Myocyte (in vitro differentiated cells): ENCODE measurements around the gene NKAP. TPM values are rescaled to one million over a fixed set of nuclear protein-coding genes. Genes with fewer than 3 reads are reported as not detected.
"Not testable (repeated sequence)": the region's sequence is repeated elsewhere in the genome, so short reads cannot be mapped to it uniquely, and the experiment has no call there.

Experiments used
- DNase-seq: peaks from one replicate; pipeline ENCODE4 v3.0.0-alpha.2; 2012; ENCODE audit warnings: low read depth
- polyA plus RNA-seq: library from polyadenylated mRNA; unstranded; fragments of >200 nt; gene quantifications from one replicate; pipeline ENCODE4 v1.2.1, GENCODE V29; 2012; ENCODE audit warnings: missing spikeins
- total RNA-seq: library from RNA; depleted of rRNA; stranded (reverse); fragments of >200 nt; gene quantifications from 2 replicates; pipeline ENCODE4 v1.2.3, GENCODE V29; 2014

Gene NKAP
- total RNA-seq, result 3.8 and 4.7 TPM in 2 replicates
- polyA plus RNA-seq, result 4.3 TPM

DNA sequence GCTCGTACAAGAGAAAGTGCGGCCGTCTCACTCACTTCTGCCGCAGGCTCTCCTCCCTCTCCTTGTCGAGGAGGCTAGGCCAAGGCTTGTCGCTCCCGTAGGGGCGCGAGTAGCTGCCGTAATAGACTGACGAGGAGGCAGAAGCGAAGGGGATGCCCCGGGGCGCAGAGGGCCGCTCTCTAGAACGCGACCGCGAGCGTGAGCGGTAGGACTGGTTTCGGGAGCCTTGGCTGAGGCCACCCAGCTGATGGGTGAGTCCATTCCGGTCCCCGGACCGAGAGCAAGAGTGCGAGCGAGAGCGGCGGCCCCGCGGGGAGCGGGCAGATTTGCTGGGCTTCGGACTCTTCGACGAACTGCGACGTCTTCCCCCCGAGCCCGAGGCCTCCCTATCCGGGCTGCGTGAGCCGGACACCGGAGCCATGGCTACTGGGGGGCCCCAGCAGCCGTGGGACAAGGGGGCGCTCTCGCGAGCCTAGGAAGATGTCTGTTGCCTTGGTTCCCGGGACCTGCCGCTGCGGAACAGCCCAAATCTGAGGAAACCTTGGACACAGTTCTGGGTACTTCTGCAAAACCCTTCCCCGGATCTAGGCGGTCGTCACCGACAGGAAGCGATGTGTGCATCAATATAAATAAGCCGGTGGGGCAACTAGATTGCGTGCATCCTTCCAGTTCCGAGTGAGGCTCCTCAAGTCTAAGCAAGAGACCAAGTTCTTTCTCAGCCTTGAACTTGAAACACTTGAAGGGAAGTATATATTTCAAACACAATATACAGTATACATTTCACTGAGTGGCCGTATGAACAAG is at the start of gene NKAP:
Gene NKAP, minus strand, starts transcription at position 567 of the 804 bp plus-strand sequence. Its CDS starts 146 bp downstream, at position 421.
- peak; percentile 92 for DNase-seq

DNA sequence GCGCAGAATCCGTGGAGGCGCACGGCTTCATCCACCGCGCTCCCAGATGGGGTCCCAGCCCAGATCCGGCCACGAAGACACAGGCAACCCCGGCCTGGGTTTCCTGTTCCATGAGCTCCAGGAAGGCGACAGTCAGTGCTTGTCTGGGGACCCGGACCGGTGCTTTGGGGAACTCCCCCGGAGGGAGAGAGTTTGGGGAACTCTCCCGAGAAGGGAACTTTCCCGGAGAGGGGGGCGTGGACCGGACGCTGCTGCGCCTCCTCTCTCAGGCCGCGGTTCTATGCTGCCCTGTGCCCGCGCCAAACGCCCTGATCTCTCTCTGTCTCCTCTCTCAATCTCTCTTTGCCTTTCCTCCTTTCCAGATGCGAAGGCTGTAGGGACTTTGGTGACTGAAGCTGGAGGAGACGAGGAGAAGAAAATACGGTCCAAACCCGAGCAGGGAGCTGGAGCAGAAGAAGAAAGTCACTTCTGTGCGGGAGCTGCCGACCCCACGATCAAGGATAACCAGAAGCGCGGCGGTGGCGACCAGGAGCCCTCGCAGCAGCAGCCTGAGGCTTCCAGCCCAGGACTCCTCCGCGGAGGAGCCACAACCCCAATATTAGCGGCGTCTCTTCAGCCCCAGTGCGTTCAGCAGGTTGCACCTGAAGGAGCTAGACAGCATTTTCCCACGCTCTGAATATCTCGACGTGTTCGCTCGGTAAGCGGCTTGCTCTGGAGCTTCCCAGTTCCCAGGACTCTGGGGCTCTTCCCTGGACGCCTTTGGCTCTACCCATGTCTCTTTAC is 47.6 kb upstream of the NKAP start:
- no peak for DNase-seq

DNA sequence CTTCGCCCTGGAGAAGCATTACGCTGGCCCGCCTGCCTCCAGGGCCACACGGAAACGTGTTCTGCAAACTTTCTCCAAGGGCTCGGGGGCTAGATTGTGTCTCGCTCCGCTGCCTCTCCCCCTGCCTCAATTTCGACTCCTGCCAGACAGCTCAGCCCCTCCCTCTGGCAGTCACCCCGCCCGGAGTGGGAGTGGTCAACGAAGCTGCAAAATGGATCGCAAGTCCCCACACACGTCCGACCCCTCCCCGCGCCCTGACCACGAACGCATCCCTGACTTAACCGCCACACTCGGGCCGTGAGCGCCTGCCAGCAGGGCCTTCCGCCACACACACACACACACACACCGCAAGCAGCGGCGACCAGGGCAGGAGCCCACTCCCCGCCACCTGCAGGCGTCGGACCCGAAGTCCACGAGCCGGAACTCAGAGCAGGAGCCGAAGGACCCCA is 47.0 kb upstream of the NKAP start:
- no peak for DNase-seq

DNA sequence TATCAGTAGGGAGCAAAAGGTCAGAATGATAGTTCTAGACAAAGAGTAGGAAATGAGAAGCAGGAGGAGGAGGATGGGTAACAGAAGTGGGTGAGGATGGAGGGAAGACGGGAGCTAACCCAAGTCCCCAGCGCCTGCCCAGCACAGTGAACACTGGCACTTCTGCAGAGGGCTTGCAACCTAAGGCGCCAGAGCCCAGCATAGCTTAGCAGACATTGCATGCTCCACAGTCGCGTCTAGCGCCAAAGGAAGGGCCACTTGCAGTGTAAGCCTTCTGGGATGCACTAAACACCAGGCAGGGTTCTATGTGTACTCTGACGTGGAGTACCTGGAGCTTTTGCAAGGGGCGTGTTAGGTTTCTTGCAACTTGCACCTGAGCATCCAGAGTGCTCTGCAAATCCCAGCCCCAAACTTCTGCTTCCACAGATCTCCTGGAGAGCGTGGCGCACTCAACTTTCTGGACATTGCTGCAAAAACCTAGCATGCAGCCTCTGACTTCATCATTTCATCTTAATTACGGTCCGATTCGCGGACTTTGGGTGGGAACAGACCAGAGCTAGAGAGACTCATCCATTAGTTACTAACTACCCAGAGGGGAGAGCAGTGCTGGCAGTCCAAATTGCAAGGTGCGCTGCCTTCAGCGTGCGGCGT is 46.5 kb upstream of the NKAP start:
- DNase-seq, result no peak

DNA sequence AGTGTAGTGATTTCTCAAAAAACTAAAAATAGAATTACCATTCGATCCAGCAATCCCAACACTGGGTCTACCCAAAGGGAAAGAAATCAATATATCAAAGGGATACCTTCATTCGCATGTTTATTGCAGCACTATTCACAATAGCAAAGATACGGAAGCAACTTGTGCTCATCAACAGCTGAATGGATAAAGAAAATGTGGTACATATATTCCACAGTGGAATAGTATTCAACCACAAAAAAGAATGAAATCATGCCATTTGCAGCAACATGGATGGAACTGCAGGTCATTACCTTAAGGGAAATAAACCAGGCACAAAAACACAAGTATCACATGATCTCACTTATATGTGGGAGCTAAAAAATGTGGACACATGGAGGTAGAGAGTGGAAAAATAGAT is 42.7 kb upstream of the NKAP start:
- DNase-seq, result no peak

DNA sequence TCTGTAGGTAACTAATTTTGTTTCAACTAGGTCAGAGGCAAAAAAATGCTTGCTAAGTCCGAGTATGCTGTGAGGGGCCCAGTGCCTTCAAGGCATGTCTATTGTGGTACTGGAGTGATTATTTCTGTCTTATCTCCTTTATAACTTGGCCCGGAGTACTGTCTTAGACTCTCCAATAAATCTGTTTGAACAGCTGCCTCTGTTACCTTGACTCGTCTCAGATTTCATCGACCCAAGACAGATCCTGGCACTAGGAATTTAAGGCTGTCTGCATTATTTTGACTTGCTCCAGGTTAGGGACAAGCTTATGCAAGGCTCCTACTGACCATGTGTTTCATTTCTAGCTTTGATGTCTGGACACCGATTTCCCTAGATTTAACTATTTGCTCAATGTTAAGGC is 41.1 kb upstream of the NKAP start:
- DNase-seq, result no peak

DNA sequence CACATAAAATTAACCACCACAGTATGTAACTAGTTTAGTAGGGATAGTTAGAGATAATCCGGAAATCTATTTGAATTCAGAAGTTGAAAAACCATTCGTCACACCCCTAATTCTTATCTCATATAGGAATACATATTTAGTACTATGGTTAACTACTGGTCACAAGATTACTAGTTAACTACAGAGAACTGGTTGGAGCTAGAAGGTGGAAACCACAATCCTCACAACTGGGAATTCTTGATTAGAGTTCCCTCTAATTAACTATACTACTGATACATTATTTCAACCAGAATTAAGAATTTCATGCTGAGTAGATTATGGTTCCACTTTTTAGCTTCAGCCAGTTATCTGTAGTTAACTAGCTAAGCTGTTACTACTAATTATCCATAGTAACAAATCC is 39.9 kb upstream of the NKAP start:
- DNase-seq, result no peak

DNA sequence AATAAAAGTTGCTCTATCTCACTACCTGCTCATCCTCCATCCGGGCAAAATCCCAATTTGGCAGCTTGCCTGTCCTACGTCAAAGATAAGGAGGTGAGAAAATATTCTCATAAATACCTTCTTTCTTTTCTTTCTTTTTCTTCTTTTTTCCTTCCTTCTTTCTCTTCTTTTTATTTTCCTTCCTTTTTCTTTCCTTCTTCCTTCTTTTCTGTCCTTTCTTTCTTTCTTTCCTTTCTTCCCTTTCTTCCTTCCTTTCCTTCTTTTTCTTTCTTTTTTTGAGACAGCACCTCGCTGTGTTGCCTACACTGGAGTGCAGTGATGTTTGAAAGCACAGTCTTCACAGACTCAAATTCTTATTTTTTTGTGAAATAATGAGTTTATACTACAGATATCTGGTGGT is 38.6 kb upstream of the NKAP start:
- DNase-seq, result no peak

DNA sequence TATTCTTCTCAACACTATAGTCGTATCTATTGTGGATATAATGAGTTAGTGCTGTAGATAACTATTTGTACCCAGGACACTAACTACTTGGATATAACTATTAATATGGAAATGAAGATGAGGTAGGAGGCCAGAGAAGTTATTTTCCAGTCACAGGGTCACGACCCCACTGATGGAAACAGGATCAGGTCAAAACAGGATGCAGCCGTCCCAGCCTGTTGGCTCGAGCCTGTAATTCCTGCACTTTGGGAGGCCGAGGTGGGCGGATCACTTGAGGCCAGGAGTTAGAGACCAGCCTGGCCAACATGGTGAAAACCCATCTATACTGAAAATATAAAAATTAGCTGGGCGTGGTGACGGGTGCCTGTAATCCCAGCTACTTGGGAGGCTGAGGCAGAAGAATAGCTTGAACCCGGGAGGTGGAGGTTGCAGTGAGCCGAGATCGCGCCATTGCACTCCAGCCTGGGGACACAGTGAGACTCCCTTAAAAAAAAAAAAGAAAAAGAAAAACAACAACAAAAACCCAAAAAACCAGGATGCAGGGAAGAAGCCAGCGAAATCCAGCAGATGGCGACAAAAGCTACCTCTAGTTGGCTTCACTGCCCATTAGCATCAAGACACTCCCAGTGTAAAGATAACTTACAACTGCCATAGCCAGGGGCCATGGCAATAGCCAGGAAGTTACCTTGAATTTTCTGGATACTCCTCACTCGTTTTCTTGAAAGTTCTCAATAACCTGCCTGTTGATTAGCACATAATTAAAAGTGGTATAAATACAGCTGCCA is 37.9 kb upstream of the NKAP start:
- DNase-seq, result peak; percentile 17

DNA sequence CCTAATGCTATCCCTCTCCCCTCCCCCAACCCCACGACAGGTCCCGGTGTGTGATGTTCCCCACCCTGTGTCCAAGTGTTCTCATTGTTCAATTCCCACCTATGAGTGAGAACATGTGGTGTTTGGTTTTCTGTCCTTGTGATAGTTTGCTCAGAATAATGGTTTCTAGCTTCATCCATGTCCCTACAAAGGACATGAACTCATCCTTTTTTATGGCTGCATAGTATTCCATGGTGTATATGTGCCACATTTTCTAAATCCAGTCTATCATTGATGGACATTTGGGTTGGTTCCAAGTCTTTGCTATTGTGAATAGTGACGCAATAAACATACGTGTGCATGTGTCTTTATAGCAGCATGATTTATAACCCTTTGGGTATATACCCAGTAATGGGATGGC is 33.6 kb upstream of the NKAP start:
- not testable (repeated sequence) for DNase-seq

DNA sequence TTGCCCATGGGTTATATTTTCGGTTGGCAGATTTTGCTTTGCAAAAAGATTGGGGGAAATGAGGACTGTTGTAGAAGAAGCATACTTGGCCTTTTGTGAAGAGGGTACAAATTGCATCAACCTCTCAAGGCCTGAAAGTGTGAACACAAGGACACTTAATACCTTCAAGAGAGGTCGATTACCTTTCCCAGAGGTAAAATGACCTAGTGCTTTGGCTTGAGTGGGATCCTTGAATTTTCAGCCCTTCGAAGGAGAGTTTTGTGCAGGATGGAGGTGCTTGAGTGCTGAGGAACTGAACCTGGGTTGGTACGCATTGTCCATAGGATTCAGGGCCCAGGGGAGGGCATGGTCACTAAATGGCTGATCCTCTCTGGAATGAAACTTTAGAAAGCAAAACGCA is 27.6 kb upstream of the NKAP start:
- DNase-seq, result no peak

DNA sequence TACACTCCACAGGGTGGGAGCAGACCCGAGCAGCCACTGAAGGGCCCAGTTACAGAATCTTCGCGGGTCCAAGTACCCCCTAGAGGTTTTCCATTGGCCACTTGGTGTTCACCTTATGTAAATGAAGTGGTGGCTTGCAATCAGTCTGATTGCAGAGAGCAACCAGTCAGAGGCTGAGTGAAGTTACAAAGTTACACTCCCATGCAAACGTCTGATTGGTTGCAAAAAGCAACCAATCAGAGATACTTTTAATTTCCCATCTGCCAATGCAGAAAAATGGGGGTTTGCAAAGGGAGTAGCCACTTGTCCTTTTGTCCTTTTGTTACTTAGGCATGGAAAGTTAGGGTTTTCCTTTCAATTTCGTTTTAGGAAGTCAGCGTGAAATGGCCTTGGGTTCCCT is 27.0 kb upstream of the NKAP start:
- DNase-seq, result no peak

DNA sequence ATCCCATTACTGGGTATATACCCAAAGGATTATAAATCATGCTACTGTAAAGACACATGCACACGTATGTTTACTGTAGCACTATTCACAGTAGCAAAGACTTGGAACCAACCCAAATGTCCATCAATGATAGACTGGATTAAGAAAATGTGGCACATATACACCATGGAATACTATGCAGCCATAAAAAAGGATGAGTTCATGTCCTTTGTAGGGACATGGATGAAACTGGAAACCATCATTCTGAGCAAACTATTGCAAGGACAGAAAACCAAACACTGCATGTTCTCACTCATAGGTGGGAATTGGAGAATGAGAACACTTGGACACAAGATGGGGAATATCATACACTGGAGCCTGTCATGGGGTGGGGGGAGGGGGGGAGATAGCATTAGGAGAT is 23.3 kb upstream of the NKAP start:
- DNase-seq, result not testable (repeated sequence)

DNA sequence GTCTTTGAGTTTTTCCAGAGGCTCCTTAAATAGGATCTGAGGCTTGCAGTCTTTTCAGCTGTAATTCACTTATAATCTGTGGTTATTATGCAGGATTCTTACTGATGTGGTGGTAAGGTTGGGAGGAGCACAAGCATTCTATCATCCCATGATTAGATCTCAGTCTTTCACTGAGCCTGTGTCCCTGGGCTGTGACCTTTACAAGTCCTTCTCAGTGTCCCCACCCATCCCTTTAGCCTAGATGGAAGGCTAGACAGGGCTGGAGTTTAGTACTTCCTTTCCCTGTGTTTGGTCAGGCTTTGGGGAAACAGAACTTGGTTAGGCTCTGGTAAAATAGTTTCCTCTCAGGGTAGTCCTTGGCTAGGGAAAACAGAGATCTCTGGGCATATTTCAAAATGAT is 17.1 kb upstream of the NKAP start:
- no peak for DNase-seq

DNA sequence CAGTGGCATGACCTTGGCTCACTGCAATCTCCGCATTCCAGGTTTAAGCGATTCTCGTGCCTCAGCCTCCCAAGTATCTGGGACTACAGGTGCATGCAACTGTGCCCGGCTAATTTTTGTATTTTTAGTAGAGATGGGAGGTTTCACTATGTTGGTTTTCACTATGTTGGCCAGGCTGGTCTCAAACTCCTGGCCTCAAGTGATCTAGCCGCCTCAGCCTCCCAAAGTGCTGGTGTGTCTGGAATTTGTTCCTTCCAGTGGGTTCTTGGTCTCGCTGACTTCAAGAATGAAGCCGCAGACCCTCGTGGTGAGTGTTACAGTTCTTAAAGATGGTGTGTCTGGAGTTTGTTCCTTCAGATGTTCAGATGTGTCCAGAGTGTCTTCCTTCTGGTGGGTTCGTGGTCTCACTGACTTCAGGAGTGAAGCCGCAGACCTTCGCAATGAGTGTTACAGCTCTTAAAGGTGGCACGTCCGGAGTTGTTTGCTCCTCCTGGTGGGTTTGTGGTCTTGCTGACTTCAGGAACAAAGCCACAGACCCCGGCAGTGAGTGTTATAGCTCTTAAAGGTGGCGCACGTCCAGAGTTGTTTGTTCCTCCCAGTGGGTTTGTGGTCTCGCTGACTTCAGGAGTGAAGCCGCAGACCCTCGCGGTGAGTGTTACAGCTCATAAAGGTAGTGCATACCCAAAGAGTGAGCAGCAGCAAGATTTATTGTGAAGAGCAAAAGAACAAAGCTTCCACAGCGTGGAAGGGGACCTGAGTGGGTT is 12.4 kb upstream of the NKAP start:
- not testable (repeated sequence) for DNase-seq

DNA sequence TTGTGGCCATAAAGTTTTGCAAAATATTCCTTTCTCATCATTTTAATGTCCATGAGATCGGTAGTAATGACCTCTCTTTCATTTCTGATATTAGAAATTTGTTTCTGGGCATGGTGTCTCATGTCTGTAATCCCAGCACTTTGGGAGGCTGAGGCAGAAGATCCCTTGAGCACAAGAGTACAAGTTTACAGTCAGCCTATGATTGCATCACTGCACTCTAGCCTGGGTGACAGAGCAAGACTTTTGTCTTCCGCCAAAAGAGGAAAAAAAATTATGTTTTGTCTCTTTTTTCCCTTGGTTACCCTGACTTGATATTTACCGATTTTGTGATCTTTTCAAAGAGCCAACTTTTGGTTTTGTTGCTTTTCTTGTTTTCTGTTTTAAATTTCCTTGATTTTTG is 10.8 kb upstream of the NKAP start:
- no peak for DNase-seq

DNA sequence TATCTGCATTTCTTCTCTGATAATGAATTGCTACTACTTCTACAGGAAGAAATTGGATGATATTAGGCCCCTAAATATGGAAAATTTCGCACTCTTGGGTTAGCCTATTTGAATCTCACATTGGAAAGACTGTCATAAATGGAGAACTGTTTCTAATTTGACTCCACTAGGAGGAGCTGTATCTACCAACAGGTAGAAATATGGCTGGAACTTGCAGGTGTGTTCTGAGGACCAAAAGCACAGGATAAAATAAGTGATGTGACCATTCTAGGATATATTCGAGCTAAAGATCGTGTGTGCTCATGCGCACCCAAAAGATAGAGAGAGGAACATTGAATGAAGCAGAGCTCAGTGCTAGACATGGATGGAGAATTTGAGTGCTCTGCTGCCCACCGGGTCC is 4.8 kb upstream of the NKAP start:
- DNase-seq, result no peak

DNA sequence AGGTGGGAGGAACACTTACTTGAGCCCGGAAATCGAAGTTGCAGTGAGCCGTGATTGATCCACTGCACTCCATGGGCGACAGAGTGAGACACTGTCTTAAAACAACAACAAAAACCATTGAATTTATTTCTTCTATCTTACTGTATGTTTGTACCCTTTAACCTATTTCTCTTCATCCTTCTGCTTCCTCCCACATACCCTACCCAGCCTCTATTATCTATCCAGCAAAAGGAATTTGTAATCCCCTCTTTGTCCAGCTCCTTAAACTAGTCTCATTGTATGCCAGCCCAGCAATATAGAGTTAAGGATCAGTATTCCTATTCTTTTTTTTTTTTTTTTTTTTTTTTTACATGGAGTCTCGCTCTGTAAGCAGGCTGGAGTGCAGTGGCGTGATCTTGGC is 1.9 kb upstream of the NKAP start:
- no peak for DNase-seq

DNA sequence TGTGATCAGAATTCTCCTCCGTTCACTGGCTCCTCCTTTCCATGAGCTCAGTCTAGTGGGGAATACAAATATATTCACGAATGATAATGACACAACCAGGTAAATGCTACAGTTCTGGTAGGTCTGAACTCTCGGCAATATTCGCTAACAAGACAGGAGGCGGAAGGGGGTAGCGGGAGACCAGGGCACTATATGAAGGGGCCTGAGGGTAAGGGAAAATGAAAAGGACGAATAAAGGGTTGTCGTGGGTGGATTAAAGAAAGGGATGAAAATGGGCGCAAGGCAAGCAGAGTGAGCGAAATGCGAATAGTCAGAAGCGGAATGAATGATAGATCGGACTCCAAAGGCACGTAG is 743 bp downstream of the NKAP start:
- no peak for DNase-seq

DNA sequence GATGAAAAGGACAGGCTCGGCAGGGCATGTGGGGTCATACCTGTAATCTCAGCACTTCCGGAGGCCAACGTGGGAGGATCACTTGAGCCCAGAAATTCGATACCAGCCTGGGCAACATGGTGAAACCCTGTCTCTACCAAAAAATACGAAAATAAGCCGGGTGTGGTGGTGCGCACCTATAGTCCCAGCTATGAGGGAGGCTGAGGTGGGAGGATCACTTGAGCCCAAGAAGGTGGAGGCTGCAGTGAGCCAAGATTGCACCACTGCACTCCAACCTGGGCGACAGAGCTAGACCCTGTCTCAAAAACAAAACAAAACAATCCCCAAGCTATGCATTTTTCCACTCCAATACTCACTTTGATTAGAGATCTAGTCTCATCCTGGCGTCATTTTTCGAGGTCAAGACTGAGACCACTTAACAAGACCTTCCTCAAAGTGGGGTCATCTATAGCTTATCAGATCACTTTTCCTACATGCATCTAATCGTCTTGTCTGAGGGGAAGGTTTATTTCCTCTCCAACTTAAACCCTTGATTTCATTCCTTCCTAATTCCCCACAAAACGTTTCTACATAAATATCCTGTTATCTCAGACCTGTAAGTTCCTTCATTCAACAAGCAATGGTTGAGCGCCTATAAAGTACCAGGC is 1.3 kb downstream of the NKAP start:
- DNase-seq, result no peak
